SK-MEL-5 (cell line): ENCODE data around the gene RPS6KA2. TPM values are rescaled to one million over a fixed set of nuclear protein-coding genes. Genes with fewer than 3 reads are reported as not detected.
"Not testable (repeated sequence)": the region's sequence is repeated elsewhere in the genome, so short reads cannot be mapped to it uniquely, and the experiment has no call there.

Experiments
- DNase-seq: peaks from one replicate; pipeline ENCODE4 v3.0.0-alpha.2; 2016; ENCODE audit warnings: low read depth, low spot score
- in situ Hi-C: cut with HindIII; loops from 2 replicates; pipeline ENCODE4 v1.10.0; 2016; ENCODE audit warnings: low sequenced_read_pairs, high pct_unique_total_duplicates, low pct_unique_long_range_greater_than_20kb
- total RNA-seq: library from RNA; depleted of rRNA; stranded (reverse); fragments of >200 nt; shearing (Covaris generic); gene quantifications from 2 replicates; pipeline ENCODE4 v1.2.3, GENCODE V29; 2014

Gene RPS6KA2
- total RNA-seq, 1 experiment from 2014 or later, result 2.1 TPM

DNA sequence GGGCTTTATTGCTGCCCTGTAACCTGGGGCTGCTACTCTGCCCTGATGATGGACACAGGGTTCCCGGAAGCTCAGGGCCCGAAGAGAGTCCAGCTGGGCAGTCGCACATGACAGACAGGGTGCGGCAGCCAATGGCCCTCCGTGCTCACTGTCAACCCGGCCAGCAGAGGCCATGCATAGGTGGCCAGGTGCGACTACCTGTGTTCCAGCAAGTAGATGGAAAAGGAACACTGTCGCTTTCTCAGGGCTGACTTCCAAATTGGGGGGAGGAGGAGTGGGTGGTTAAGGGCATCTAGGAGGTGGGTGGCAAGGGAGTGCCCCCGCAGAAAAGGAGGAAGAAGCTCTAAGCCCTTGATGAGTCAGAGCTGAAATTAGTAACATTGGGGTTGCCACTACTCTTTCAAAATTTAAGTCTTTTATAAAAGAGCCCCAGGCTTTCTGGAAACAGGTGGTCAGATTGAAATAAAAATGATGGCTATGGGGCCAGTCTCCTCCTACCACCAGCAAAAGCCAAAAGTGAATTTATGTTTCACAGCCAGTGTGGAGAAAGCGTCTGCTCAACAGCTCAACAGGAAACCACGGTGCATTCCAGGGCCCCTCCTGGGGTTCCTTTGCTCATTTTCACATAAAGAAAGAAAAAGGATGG is 38.2 kb downstream of the RPS6KA2 start:
- DNase-seq, result no peak
- in situ Hi-C loops, result no loop called here

DNA sequence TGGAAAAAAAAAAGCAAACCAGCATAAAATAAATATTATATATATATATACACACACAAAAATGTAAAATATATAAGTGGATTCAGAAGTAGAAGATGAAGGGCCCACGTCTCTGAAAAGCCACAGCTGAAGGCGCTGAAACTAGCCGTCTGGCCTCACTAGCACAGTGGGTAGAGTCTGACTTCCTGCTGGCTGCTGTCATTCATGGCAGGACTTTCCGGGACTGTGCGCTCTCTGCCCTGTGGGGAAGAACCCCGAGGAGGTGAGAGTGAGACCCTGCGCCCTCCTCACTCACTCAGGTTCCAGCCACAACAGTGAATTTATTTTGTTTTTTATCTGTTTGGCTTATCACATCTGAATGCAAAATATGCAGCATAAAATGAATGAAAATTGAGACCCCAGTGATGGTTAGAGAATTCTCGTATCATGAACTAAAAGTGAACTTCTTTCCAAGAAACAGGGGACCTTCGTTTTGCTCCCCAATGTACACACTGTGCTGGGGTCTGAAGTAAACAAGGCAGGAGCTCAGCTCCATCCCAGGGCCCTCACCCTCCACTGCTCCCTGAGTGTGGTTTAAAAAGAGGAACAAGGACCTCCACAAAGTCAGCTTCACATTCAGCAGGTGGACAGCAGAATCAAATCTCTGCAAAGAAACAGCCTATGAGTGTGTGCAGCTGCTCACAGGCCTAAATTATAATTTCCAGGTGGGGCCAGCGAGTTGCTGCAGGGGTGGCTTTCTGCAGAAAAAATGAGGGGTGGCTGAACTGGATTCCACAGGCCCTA is 39.2 kb downstream of the RPS6KA2 start:
- in situ Hi-C loops, result no loop called here
- no peak for DNase-seq

DNA sequence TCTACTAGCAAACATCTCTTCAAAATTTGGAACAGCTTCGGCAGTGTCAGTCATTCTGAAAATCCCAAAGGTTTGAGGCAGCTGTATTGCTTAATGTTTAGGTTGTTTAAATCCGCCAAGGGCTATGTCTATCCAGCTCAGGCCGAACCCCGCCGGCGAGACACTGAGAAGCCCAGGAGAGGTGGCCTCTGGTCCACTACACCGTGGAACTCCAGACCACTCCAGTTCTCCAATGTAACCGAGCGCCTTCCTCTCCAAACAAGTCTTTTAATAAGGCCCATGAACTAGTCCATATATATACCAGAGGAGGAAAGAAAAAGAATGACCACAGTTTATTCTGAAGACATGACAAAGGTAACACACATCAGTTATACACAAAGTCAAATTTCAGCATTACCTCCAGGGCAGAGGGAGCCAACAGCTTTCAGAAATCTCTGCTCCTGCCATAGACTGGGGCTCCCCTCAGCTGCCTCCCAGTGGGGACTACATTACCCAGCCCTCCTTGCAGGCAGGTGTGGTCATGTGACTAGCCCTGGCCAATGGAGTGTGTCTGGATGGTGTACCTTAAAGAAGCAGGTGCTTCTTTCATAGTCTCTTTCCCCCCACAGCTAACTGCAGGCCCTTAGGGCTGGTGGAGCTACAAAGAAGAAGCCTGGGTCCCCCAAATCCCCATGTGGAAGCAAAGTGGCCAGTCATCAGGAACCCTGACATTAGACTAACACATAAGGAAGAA is 40.5 kb downstream of the RPS6KA2 start, which contains the start of gene RAMACL:
RAMACL (minus strand) TSS at position 255 of the 733 bp plus-strand sequence; CDS start at position 54, 201 bp downstream.
- peak; percentile 4 for DNase-seq
- in situ Hi-C loops, result no loop called here

DNA sequence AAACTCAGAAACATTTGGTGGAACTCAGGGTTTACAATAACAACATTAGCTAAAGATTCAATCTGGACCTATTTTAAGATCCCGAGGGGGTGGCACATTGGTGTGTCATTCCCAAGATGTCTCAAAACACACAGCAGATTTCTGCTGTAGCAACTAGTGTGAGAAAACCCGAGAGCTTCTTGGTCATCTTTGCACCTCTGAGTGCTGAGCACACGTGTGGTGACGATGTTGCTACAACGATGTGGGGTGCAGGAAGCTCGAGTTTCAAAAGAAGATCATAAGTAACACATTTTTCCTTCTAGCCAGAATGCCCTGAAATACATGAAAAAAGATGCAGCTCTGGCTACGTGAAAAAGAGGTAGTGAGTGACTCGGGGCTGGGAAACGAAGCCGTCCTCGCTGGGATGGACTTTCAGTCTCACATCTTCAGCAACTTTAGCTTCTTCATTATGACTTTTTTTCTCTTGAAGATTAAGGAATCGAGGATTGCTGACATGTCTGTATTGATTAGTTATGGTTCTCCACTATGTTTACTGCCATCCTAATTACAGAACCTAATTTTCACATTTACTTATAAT is 42.1 kb downstream of the RPS6KA2 start:
- no peak for DNase-seq
- in situ Hi-C loops, result no loop called here

- DNase-seq, result no peak
- in situ Hi-C loops, result no loop called here
These were observed 42.9 kb downstream of the RPS6KA2 start for GRCh38 chr6:166584155-166584554.

- in situ Hi-C loops, result no loop called here
- no peak for DNase-seq
These were observed 43.7 kb downstream of the RPS6KA2 start for GRCh38 chr6:166583230-166583965.

DNA sequence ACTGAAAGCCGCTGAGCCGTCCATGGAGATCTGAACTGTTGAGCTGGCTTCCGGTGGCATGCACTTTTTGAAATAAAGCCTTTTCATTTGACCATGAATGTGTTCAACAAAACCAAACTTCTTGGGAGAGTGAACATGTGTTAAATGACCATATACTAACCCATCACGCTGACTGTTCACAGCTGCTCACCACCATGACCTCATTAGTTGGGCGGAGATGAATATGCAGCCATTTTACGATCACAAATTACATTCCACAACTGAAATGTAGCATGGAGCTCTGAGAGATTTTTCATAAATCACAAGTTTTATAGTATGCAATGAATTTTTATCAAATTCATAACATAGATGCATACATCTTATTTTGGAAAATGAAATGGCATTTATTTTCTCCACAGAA is 44.8 kb downstream of the RPS6KA2 start:
- in situ Hi-C loops, result no loop called here
- DNase-seq, result no peak

GRCh38 chr6:166581801-166582200 is 45.2 kb downstream of the RPS6KA2 start:
- in situ Hi-C loops, DNase-seq: not testable (repeated sequence)

DNA sequence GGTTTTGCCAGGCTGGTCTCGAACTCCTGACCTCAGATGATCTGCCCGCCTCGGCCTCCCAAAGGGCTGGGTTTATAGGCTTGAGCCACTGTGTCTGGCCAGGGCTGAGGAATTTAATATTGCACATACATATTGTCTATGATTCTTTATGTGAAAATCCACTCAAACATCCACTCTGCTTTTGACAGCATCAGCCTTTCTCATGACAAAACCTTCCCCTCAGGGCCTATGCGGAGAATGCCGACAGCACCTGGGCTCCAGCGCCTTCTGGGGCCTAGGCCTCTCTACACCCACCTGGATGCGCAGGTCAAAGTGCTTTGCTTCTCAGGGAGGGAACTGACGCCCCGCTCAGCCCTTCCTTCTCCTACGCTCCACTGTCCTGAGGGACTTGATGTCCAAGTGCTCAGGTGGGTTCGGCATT is 46.0 kb downstream of the RPS6KA2 start:
- DNase-seq, result no peak
- in situ Hi-C loops, result no loop called here

DNA sequence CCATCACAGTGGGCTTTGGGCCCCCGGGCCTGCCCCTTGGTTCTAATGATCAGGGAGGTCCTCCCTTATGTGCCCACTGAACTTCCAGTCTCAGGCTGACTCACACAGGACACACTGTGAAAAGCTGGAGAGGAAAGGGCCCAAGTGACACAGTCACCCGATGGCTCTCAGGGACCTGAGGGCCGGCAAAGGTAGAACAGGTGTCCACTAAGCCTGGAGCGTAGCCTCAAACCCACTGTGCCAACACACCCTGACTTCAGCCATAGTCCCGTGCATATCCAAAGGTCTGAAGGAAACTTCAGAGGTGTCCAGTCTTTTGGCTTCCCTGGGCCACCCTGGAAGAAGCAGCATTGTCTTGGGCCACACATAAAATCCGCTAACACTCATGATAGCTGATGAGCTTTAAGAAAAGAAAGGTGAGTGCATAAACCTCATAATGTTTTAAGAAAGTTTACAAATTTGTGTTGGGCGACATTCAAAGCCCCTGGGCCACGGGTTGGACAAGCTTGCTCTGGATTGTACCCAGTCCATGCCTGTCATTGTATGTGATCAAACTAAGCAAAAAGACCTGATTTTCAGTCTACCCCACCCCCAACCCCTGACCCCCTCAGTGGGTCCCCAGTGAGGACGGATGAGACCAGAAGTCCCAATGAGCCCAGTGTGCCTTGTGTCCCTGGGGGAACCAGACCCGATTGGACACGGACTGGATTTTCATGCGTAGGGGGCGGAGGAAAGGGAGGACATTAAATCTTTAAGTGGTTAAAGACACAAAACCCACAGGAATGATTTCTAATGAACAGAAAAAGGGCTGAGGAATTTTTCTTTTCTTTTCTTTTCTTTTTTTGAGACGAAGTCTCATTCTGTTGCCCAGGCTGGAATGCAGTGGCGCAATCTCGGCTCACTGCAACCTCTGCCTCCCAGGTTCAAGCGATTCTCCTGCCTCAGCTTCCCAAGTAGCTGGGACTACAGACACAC is 46.7 kb downstream of the RPS6KA2 start:
- in situ Hi-C loops, result no loop called here
- no peak for DNase-seq

GRCh38 chr6:166579237-166579850 is 47.7 kb downstream of the RPS6KA2 start:
- in situ Hi-C loops, result no loop called here
- DNase-seq, result no peak

GRCh38 chr6:166578536-166579236 is 48.4 kb downstream of the RPS6KA2 start:
- in situ Hi-C loops, result no loop called here
- no peak for DNase-seq

DNA sequence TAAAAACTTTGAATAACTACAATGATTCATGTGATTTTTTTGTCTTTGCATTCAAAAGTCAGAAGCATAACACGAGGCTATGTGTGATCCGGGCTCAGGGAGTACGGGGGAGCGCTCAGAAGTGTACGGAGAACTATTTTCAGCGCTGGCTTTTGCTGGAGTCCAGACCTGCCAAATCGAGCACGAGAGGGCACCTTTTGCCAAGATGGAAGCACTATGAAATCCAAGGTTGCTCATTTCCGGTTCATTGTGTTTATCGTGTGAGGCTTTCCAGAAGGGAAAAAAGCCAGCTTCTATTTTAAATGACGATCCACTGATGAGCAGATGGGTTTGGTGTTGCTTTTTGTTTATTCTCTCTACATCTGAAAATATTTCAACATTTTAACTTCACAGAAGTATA is 51.8 kb downstream of the RPS6KA2 start:
- in situ Hi-C loops, result no loop called here
- no peak for DNase-seq

DNA sequence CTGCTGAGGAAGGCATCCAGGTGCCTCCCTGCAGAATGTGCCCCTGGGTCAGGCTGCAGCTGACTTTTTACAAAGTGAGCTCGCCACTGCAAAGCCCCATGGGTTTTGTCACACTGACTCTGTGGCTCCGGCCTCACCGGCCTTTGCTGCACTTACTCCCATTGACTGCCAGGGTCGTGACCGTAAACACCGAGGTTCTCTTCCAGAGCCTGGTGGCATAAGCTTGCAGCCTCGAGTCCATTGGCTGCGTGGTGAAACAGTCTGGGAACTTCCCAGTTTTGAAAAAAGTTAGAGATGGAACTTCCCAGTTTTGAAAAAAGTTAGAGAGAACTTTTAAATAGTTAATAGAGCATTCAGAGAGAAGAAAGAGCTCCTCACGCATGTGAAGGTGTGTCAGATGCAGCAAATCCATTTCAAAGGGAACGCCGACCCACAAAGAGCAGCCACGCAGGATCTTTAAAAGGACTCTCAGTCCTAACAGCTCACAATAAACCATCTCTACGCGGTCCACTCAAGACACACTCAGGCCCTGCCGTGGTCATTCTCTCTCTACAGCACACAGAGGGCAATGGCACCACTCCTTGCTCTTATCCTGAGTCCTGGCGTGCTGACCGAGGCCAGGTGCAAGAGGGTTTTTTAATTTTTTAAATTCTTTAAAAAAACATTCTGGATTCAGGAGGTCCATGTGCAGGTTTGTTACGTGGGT is 53.4 kb downstream of the RPS6KA2 start:
- DNase-seq, result no peak
- in situ Hi-C loops, result no loop called here
